GM19099 (cell line): ENCODE results near the gene SPOCK3.

Source experiments
- POLR2A ChIP-seq: IDR thresholded peaks from 3 replicates; pipeline ENCODE4 v1.6.1; 2011; ENCODE audit warnings: low read depth; ENCODE audit not compliant: insufficient read length; ENCODE audit errors: extremely low read depth

The SPOCK3 gene

DNA sequence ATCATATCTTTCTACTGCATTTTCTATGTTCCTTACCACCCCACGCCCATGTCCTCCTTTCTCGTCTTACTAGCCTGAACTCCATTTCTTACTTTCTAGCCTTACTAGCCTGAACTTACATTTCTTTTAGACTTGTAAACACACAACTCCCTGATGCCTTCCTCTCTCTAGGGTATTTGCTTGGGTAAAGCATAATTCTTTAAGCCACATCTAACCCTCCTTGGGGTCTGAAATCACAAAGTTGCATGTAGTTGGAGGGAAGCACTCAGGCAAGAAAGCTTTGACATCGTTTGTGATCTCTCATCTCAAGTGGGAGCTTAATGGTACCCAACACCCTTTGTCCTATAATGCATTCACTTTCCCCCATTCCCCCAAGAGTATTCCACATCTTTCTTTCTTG is 124.4 kb downstream of the SPOCK3 start:
- no peak for TF ChIP-seq POLR2A

DNA sequence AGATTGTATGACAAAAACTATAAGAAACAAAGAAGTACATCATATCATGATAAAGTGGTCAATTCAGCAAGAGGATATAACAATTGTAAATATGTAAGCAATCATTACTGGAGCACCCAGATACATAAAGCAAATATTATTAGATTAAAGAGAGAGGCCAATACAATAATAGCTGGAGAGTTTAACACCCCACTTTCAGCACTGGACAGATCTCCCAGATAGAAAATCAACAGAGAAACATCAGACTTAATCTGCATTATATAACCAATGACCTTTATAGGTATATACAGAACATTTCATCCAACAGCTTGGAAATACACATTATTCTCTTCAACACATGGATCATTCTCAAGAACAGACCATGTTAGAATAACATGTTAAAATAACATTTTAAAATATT is 128.4 kb downstream of the SPOCK3 start:
- TF ChIP-seq POLR2A = no peak

GRCh38 chr4:167102475-167102874 is 131.8 kb downstream of the SPOCK3 start:
- TF ChIP-seq POLR2A = no peak

DNA sequence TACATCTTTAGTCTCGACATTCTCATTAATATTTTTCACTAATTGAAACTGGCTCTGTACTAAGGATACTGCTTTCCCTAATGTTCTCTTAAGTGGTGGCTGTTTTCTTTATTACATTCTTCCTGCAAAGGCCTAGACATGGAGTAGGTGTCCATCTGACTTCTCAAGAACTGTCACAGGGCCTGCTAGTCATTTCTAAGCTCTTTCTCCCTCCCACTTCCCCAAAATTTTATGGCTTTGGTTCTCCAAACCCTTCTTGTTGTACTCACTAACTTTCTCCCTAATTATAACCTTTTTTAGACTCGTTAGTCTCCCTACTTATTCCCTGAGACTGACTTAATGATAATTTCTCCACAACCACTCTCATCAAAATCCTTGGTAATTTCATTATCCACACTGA is 133.3 kb downstream of the SPOCK3 start:
- TF ChIP-seq POLR2A = no peak

- no peak for TF ChIP-seq POLR2A
Measured at GRCh38 chr4:167100120-167100519, 134.2 kb downstream of the SPOCK3 start.

DNA sequence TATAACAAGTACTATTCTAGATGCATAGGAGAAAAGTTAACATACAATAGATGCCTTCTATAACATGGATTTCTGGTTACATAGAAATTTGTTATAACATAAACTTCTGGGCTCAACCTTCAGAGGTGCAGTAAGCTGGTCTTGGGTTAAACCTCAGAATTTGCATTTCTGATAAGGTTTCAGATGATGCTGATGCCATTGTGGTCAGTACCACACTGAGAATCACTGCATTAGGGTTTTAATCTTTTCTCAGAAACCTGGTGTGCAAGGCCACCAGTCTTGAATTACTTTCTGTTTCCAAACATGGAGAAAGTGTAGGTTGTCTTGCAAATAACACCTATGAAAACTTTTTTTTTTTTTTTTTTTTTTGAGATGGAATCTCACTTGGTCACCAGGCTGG is 146.2 kb downstream of the SPOCK3 start:
- no peak for TF ChIP-seq POLR2A

GRCh38 chr4:167084321-167084720 is 150.0 kb downstream of the SPOCK3 start:
- no peak for TF ChIP-seq POLR2A

DNA sequence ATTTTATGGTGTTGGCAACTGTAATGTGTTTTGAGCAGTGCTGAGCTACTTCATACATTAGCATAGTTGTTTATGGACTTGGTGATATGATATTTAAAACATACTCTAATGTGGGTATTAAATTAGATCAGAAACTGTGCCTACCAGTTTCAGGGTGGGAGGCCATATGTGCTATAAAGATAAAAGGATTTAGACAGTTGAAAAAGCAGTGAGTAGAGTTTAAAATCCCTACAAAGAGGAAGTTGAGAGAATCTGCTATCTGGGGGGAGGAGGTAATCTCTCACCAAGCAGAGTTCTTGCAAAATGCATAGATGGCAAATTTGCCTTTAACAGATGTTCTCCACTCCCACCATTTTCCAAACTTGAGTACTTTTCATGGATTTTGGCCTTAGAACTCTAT is 154.5 kb downstream of the SPOCK3 start:
- no peak for TF ChIP-seq POLR2A

- TF ChIP-seq POLR2A = no peak
Measured at GRCh38 chr4:167052631-167053091, 181.6 kb downstream of the SPOCK3 start.

DNA sequence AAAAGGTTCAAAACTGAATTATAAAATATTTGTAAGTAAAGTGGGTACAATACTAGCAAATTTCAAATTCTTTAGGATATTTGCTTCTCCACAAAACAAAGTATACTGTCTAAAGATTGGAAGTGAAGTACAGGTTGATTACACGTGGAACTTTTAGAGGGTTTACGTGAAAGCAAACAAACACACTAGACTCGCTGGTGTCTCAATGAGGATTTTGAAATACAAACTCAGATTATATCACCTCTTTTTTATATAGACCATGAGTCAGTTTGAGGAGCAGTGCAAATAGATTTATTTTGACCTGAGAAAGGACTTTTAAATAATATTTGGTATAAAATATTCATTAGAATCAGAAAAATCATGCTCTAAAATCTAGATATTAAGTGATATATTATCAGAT is 185.0 kb downstream of the SPOCK3 start:
- TF ChIP-seq POLR2A = no peak

DNA sequence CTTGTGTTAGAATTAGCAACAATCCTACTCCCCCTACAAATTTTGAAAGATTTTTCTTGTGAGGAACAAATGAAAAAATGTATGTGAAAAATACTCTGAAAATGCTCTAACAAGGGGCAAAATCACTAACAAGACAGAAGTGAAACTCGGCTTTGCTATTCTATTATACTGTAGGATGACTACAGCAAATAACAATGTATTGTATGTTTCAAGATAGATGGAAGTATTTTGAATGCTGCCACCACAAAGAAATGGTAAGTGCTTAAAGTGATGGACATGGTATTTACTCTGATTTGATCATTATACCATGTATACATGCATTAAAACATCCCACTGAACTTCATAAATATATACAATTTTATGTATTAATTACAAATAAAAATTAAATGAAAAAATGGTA is 192.8 kb downstream of the SPOCK3 start:
- no peak for TF ChIP-seq POLR2A

DNA sequence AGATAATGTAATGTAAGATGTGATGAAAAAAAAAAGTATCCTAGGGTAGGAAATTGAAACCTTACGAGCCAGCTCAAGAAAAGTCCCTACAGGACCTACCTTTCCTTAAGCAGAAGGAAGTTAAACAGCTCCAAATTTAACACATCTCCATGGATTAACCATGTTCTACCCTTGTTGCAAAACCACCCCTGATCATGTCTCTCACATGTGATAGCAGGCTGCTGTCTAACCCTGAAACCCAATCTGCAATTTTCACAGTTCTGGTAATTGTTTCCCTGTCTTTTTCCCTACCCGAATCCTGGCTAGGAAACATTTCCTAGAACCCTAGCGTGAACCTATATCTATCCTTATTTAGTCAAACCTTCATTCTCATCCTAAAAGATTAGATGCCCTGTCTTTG is 198.9 kb downstream of the SPOCK3 start:
- no peak for TF ChIP-seq POLR2A

DNA sequence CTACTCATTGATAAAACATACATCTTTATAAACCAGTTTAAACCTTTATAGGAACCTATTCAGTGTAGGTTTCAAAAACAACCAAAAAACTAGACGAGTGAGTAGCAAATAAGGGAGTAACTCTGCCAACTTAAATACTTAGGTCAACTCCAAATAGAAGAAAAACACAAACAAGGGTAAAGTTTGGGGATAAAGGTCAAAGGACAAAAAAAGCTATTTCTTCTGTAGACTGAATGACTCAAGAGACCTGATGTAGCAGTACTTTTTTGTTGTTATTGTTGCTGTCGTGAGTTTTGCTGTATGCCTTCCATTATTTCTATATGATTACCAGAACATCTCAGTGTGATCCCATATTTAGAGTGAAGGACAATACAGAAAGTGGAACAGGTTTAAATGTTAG is 199.3 kb downstream of the SPOCK3 start:
- TF ChIP-seq POLR2A = no peak

DNA sequence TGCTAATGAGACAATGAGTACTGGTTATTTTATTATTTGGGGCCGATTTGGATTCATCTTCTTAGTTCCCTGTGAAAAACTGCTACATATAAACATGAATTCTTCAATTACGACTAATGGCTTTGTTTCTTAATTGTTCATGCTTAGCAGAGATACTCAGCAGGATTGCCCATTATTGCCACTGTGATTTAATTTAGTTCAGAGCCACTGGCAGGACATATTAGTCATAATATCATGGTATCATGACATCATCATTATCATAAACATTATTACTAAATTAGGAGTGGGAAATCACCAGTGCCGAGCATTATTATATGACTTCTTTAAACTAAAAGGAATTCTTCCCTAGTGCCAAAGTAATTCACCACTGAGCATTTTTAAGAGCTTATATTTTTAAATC is 201.4 kb downstream of the SPOCK3 start:
- no peak for TF ChIP-seq POLR2A

DNA sequence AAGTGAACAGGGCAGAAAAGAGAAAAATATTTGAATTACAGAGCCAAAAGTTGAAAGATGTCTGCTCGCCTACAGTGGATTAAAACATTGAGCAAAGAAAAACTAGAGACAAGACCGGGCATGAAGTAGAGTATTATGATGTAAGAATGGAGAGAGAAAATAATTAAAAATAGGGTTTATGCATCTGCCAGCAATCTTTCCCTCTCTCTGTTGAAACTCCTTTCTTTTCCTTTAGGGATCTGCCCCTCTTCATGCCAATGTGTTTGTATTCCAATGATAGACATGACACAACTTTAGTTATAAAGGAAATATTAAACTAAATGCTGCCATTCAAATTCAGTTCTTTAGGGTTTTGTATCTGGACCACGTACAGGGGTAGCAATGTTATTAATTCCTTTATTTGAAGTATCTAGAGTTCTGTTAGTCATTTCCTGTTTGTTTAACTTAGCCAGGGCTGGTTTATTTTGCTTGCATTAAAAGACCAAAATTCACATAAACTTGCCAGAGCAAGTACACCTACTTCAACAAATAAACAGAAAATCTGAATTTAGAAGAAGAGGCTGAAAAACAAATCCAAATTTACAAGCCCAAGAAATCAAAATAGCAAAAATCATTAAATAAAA is 202.6 kb downstream of the SPOCK3 start:
- TF ChIP-seq POLR2A = no peak

DNA sequence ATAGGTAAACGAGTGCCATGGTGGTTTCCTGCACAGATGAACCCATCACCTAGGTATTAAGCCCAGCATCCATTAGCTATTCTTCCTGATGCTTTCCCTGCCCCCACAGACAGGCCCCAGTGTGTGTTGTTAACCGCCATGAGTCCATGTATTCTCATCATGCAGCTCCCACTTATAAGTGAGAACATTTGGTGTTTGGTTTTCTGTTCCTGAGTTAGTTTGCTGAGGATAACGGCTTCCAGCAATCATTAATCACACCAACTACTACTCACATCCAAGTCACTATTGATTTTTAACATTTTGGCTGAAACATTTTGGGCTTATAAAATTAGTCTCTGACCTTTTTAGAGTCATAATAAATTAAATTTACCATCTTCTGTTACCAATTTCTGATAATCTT is 205.3 kb downstream of the SPOCK3 start:
- no peak for TF ChIP-seq POLR2A

DNA sequence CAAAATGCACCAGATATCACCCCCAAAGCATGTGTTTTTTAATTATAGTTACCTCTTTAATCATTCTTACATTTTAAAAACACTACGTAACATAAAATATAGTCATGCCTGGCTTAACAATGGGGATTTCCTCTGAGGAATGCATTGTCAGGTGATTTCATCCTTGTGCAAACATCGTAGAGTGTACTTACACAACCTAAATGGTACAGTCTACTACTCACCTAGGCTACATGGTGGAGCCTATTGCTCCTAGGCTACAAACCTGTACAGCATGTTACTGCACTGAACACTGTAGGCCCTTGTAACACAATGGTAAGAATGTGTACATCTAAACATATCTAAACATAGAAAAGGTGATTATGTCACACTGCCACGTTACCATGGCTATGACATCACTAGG is 208.6 kb downstream of the SPOCK3 start:
- TF ChIP-seq POLR2A = no peak
